MM.1S (cell line): ENCODE results near the gene EPSTI1.

Experiments
- EZH2 ChIP-seq: fragments of 300-600 bp; sonication (generic); optimal IDR thresholded peaks from 2 replicates; pipeline ENCODE3; 2017; ENCODE audit warnings: low read depth, mild to moderate bottlenecking, antibody characterized with exemption, low read length, mixed read lengths
- TF ChIP-seq, protein P1 (sequence below): fragments of 300-600 bp; sonication (generic); IDR thresholded peaks from 2 replicates; pipeline ENCODE4 v1.5.1; 2016; ENCODE audit warnings: antibody characterized with exemption, low read length, mixed read lengths

DNA sequence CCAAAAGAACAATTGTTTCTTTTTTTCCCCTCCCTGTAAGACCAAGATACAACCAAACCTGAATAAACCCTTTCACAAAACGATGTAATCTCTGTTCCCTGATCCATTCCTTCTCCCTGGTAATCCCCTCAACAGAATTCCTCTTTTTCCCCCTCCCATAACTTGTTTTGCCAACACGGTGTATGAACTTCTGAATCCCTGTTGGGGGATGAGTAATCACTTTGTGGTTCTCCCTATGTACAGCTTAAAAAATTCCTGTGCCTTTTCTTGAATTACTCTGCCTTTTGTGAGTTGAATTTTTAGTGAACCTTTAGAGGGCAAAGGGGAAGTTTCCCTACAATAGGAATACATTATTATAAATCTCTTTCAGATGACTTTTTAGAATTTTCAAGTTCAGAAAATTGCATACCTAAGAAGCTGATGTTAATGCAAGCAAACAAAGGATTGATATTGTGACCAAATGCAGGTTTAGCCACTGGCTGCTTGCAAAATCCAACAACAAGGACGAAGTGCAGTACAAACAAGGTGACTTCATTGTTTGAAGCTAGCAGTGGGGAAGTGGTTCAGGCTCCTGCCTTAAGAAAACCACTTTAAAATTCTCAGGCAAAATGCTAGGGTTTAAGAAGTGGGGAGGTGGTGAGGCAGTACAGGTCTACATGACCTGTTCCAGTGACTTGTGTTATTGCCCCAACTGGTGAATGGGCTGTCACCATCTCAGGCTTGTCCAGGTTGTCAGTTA is 15.0 kb upstream of the EPSTI1 start:
- TF ChIP-seq, protein P1, sequence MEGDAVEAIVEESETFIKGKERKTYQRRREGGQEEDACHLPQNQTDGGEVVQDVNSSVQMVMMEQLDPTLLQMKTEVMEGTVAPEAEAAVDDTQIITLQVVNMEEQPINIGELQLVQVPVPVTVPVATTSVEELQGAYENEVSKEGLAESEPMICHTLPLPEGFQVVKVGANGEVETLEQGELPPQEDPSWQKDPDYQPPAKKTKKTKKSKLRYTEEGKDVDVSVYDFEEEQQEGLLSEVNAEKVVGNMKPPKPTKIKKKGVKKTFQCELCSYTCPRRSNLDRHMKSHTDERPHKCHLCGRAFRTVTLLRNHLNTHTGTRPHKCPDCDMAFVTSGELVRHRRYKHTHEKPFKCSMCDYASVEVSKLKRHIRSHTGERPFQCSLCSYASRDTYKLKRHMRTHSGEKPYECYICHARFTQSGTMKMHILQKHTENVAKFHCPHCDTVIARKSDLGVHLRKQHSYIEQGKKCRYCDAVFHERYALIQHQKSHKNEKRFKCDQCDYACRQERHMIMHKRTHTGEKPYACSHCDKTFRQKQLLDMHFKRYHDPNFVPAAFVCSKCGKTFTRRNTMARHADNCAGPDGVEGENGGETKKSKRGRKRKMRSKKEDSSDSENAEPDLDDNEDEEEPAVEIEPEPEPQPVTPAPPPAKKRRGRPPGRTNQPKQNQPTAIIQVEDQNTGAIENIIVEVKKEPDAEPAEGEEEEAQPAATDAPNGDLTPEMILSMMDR: no peak
- no peak for TF ChIP-seq EZH2
